Neural crest cell (in vitro differentiated cells): ENCODE results near the gene SH2D7. TPM values are rescaled to one million over a fixed set of nuclear protein-coding genes. Genes with fewer than 3 reads are reported as not detected.

ENCODE experiments used
- DNase-seq: peaks from one replicate; pipeline ENCODE4 v3.0.0; 2021; ENCODE audit warnings: low read depth, mixed read lengths, low spot score
- H3K27ac Mint-ChIP-seq: one replicate; pipeline ENCODE4 v1.8.0; 2021; ENCODE audit warnings: mild to moderate bottlenecking, mixed read lengths; ENCODE audit not compliant: unreplicated experiment
- H3K27me3 Mint-ChIP-seq: 2 replicates; pipeline ENCODE4 v1.8.0; 2021; ENCODE audit warnings: low read depth, mild to moderate bottlenecking, mixed read lengths
- H3K36me3 Mint-ChIP-seq: 2 replicates; pipeline ENCODE4 v1.8.0; 2021; ENCODE audit warnings: low read depth, mild to moderate bottlenecking, mixed read lengths
- H3K4me1 Mint-ChIP-seq: 2 replicates; pipeline ENCODE4 v1.8.0; 2021; ENCODE audit warnings: mixed read lengths
- H3K4me3 Mint-ChIP-seq: one replicate; pipeline ENCODE4 v1.8.0; 2021; ENCODE audit warnings: mild to moderate bottlenecking, mixed read lengths
- H3K9me3 Mint-ChIP-seq: 2 replicates; pipeline ENCODE4 v1.8.0; 2021; ENCODE audit warnings: mixed read lengths
- CTCF ChIP-seq: fragments of 200-600 bp; sonication (generic); conservative IDR thresholded peaks from 2 replicates; pipeline ENCODE4 v1.5.0; 2021; ENCODE audit warnings: antibody characterized with exemption, mild to moderate bottlenecking
- total RNA-seq: library from RNA; stranded (reverse); gene quantifications from 2 replicates; pipeline ENCODE4 v1.2.1, GENCODE V29; 2021

The SH2D7 gene
- total RNA-seq, 1 donor from 2014 or later = not detected

- Mint-ChIP-seq H3K36me3 (no peaks in the 10 kb centered on the region), H3K27me3 (no peaks in the 10 kb centered on the region), H3K4me3 (no peak overlapping the region), H3K4me1 (peaks cover 16% of the 10 kb centered on the region), H3K9me3 (no peaks in the 10 kb centered on the region), H3K27ac (no peak overlapping the region)
- no peak for DNase-seq
- no peak for TF ChIP-seq CTCF
Observed at GRCh38 chr15:78048628-78048920, 43.8 kb upstream of the SH2D7 start.

- TF ChIP-seq CTCF = no peak
- Mint-ChIP-seq H3K27ac (no peak overlapping the region), H3K4me1 (peaks cover 16% of the 10 kb centered on the region)
Observed at GRCh38 chr15:78049691-78050440, 42.5 kb upstream of the SH2D7 start.

DNA sequence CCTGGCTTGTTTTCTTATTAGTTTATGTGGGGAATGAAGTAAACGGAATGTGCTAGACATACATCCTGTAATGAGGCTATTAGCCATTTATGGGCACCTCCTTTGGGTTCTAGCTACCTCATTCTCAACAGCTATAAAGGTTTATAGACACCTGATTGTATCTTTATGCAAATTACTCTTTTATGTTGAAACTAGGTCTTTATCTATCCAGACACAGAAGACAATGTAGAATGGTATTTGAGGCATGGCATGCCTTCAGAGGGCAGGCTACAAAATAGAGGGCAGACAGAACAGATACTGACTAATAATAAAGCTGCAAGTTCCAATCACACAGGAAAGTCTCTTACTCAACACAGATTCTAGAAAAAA lies 41.9 kb upstream of the SH2D7 start:
- TF ChIP-seq CTCF = no peak
- DNase-seq = no peak
- Mint-ChIP-seq H3K9me3 (no peaks in the 10 kb centered on the region), H3K4me3 (no peak overlapping the region), H3K4me1 (peaks cover 16% of the 10 kb centered on the region), H3K36me3 (no peaks in the 10 kb centered on the region), H3K27ac (no peak overlapping the region), H3K27me3 (no peaks in the 10 kb centered on the region)

More at GRCh38 chr15:78049691-78050440, 42.5 kb upstream of the SH2D7 start:
- no peaks in the 10 kb centered on the region for H3K27me3 Mint-ChIP-seq
- no peak for DNase-seq
- no peaks in the 10 kb centered on the region for H3K9me3 Mint-ChIP-seq
- H3K4me3 Mint-ChIP-seq = no peak overlapping the region
- H3K36me3 Mint-ChIP-seq = no peaks in the 10 kb centered on the region

DNA sequence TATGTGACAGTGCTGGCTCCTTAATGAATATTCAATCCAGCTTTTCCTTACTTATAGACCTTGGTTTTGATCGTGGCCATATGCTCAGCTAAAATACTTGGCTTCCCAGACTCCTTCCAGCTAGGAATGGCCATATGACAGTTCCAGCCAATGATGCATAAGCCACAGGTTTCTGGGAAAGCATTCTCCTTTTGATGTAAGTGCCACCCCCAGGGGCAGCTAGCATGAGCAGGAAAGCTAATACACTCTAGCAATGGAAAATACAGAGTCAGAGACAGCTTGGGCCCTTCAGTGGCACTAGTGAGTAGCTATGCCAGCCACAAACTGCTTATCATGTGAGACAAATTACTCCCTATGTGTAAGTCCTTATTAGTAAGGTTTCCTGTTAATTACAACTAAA lies 41.5 kb upstream of the SH2D7 start:
- H3K27me3 Mint-ChIP-seq = no peaks in the 10 kb centered on the region
- H3K27ac Mint-ChIP-seq = no peak overlapping the region
- H3K36me3 Mint-ChIP-seq = no peaks in the 10 kb centered on the region
- DNase-seq = no peak
- H3K4me3 Mint-ChIP-seq = no peak overlapping the region
- H3K9me3 Mint-ChIP-seq = no peaks in the 10 kb centered on the region
- TF ChIP-seq CTCF = no peak
- H3K4me1 Mint-ChIP-seq = peaks cover 19% of the 10 kb centered on the region

DNA sequence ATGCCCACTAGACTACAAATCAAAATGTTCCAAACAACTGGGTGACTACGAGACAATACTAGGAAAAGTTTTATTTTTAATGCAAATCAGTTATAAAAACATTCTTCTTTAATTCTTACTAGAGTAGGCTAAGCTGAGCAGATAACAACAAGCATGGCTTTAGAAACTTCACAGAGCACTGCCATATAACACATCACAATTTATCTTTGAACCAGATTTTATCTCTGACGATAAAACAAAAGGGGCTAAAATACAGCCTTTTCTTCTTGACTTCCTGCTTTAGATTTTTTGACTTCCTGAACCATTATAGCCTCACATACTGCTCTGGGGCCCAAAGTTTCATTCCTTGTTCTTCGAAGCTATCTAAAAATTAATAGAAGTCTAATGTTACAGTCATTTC lies 40.8 kb upstream of the SH2D7 start:
- Mint-ChIP-seq H3K36me3 (no peaks in the 10 kb centered on the region), H3K27me3 (no peaks in the 10 kb centered on the region), H3K4me3 (no peak overlapping the region), H3K27ac (no peak overlapping the region), H3K9me3 (no peaks in the 10 kb centered on the region), H3K4me1 (peaks cover 26% of the 10 kb centered on the region)
- DNase-seq = no peak
- no peak for TF ChIP-seq CTCF

- H3K27me3 Mint-ChIP-seq = no peaks in the 10 kb centered on the region
- no peak overlapping the region for H3K27ac Mint-ChIP-seq
- H3K9me3 Mint-ChIP-seq = no peaks in the 10 kb centered on the region
- DNase-seq = no peak
- peaks cover 26% of the 10 kb centered on the region for H3K4me1 Mint-ChIP-seq
- H3K36me3 Mint-ChIP-seq = no peaks in the 10 kb centered on the region
- no peak overlapping the region for H3K4me3 Mint-ChIP-seq
- no peak for TF ChIP-seq CTCF
Observed at GRCh38 chr15:78052001-78052401, 40.4 kb upstream of the SH2D7 start.
